ENCODE measurements around the gene HIP1R.

The HIP1R gene

DNA sequence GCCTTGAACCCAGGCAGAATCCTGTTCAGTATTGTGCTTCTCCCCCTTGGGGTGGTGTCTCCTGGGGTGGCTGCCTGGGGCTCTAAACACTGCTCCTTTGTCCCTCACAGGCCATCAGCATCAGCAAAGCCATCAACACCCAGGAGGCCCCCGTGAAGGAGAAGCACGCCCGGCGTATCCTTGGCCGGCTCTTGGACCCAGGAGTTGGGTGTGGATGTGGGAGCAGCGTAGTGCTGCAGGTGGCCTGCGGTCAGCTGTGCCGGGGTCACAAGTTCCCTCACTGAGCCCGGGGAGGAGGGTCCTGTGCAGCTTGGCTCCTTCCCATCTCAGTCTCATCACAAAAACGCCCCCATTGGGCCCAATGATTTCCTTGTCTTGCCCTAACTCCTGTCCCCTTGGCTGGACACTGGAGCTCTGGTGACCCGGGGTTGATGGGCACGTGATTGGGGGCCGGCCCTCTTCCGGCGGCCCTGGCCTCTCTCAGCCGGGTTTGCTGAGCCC is 12.7 kb downstream of the HIP1R start:
- no peak for DNase-seq
- no peak for TF ChIP-seq POLR2A (IDR thresholded peaks at IDR 0.05; ENCODE audit: low read length)
- TF ChIP-seq GATA1 (IDR thresholded peaks at IDR 0.05; ENCODE audit: low read depth, low read length): no peak

DNA sequence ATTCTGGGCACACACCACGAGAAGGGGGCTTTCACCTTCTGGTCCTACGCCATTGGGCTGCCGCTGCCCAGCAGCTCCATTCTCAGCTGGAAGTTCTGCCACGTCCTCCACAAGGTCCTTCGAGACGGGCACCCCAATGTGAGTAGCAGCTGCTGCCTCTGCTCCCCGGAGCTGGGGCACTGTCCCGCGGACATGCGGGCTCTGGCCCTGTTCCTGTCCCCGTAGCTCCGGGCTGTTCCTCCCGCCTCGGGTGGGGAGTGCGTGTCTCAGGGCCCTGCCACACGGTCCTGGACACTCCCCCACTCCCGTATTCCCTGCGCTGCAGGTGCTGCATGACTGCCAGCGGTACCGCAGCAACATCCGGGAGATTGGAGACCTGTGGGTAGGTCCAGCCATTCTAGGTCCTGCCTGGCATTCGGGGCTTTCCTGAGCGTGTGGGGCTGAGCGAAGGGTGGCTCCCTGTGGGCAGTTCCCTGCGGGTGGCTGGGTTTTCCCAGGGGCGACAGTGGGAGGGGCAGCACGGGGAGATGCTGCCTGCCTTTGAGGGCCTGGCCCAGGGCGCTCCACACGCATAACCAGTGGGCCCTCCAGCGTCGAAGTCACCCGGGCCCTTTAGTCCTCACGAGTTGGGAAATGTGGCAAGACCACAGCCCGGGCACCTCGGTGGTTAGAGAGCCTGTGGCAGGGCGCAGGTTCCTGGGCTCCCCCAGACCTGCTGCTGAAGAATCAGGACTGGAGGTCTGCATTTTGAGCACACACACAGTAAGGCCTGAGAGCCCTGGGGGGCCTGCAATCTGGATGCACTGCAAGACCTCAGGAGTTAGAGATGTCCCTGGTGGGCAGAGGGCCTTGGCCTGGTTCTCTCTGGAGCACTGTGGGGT is 13.5 kb downstream of the HIP1R start:
- no peak for TF ChIP-seq GATA1 (IDR thresholded peaks at IDR 0.05; ENCODE audit: low read depth, low read length)
- TF ChIP-seq POLR2A (IDR thresholded peaks at IDR 0.05; ENCODE audit: low read length): no peak
- DNase-seq: no peak

DNA sequence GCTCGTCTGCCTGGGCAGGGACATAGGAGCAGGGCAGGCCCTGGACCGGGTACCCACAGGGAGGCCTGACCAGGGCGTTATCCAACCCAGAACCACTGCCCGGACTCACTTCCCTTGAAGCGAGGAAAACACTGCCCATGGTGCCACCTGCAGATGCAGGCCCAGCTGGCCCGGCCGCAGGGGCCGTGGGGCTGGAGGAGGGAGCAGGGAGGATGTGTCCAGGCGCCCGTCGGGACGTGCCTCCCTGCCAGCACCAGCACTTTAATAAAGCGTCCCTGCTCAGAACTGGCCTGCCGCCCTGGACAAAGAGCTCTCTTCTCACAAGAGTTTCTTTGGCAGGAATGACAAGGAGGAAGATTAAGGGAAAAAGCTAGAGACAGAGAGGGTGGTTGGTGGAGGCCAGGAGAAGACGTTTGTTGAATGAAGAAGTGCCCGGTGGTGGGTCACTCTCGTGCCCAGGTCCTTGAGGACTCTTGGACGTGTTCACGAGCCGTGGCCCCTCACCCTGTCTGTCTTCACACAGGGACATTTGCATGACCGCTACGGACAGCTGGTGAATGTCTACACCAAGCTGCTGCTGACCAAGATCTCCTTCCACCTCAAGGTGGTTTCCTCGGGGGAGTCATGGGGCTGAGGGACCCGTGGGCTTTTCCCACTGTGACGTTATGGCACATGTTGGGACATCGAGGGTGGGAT is 14.2 kb downstream of the HIP1R start:
- no peak for TF ChIP-seq GATA1 (IDR thresholded peaks at IDR 0.05; ENCODE audit: low read depth, low read length)
- no peak for TF ChIP-seq POLR2A (IDR thresholded peaks at IDR 0.05; ENCODE audit: low read length)

DNA sequence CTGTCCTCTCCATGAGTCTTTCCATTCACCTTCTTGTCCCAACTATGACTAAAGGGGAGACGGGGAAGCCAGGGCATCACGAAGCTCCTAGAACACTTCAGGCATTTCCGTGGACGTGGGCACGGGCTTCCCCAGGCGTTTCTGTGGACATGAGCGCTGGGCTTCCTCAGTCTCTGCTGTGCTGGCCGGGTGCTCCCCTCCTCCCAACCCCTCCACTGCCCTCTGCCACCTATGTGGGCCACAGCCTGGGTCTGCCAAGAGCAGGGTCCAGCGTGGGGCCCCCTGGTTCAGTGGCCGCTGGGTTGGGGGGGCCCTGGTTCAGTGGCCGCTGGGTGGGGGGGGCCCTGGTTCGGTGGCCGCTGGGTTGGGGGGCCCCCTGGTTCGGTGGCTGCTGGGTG is 14.8 kb downstream of the HIP1R start:
- DNase-seq: no peak
- TF ChIP-seq POLR2A (IDR thresholded peaks at IDR 0.05; ENCODE audit: low read length) (no peak), GATA1 (IDR thresholded peaks at IDR 0.05; ENCODE audit: low read depth, low read length) (no peak)

More for the DNA sequence above, 14.2 kb downstream of the HIP1R start:
- DNase-seq: no peak

DNA sequence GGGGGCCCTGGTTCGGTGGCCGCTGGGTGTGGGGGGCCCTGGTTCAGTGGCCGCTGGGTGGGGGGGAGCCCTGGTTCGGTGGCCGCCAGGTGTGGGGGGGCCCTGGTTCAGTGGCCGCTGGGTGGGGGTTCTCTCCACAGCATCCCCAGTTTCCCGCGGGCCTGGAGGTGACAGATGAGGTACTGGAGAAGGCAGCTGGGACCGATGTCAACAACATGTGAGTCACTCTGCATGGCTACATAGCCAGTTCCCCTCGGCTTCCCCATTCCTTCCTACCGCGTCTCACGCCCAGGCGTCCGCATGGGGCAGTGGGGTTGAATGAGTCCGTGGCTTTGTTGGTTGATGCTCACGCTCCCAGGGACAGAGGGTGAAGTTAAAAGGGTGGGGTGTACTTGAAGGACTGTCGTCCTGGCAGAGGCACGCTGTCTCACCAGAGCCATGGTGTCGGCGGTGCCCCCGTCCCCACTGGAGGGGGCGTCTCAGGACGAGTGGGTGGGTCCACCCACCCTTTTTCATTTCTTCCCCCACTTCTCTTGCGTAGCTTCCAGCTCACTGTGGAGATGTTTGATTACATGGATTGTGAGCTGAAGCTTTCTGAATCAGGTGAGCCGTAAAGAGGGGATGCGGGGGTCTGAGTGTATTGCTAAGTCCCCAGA is 15.6 kb downstream of the HIP1R start:
- no peak for DNase-seq
- TF ChIP-seq GATA1 (IDR thresholded peaks at IDR 0.05; ENCODE audit: low read depth, low read length) (no peak), POLR2A (IDR thresholded peaks at IDR 0.05; ENCODE audit: low read length) (no peak)

DNA sequence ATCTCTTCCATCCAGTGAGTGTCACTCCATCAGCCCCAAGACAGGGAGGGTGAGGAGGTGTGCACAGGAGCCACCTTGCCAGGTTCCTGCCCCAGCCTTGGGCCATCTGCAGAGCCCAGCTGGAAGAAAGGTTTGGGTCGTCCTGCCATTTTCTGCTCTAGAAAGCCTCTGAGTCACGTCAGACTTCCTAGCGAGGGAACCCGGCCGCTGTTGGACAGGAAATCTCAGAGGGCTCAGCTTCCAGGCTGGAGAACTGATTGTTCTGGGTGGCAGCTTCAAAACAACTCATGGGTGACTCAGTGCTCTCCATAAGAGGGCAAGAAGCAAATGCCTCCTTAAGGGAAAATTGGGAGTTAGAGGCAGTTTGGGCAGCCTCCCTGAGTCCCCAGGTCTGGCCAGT is 16.6 kb downstream of the HIP1R start:
- TF ChIP-seq POLR2A (IDR thresholded peaks at IDR 0.05; ENCODE audit: low read length) (no peak), GATA1 (IDR thresholded peaks at IDR 0.05; ENCODE audit: low read depth, low read length) (no peak)
- no peak for DNase-seq

DNA sequence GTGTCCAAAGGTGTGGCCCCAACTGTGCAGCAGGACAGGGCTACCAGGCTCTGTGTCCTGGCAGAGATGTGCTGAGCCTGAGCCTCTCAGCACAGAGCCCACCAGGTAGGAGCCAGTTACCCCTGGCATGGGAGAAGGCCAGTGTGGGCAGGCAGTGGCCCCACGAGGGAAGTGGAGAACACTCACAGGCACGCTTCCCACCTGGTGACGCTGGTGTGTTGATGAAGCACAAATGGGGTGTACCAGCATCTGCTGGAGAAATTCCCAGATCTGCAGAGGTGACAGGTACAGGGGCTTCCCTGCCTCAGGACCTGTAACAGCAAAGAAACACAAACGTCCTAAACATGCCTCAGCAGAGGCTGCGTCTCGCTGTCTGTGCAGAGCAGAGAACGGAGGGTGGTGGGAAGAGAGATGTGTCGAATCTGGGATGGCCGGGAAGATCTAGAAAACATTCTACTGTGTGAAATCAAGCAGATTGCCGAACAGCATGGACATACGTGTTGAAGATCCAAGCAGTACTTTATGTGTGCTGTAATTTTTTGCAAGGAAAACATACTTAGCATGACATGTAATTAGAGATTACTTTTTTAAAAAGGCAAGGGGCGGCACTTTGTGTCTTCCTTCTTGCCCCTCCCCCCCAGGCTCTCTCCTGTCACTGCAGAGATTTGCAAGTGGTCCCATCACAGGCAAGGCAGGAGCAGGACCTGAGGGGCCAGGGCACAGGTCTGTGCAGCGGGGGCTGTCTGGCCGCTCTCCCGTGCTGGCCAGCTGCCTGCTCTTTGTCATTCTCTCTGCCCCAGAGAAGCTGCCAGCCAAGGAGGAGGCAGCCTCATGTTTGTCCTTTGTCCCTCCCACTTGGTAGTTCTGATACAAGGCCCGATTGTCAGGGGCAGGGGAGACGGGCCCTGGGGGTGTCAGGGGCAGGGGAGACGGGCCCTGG is 17.3 kb downstream of the HIP1R start:
- no peak for DNase-seq
- TF ChIP-seq GATA1 (IDR thresholded peaks at IDR 0.05; ENCODE audit: low read depth, low read length) (no peak), POLR2A (IDR thresholded peaks at IDR 0.05; ENCODE audit: low read length) (no peak)

DNA sequence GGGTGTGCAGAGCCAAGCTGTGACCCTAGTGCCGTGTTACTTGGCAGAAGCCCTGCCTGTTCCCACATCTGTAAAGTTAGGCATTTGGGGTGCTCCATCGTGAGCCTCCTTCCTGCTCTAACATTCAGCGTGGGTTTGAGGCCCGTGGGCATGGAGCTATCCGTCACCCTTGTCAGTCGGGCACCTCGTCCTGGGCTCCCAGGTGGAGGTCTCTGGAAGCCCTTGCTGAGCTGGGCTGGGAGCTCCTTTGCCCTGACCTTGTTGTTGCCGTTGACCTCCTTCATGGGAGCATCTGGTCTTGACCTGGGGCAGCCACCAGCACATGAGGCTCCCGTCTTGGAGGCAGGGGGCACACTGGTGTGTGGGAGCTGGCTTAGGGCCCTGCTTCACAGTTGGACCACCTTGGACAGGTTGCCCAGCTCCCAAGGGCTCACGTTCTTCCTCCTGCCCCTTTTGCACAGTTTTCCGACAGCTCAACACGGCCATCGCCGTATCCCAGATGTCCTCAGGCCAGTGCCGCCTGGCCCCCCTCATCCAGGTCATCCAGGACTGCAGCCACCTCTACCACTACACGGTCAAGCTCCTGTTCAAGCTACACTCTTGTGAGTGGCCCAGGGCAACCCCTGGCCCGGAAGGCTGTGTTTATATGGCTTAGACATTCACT is 18.5 kb downstream of the HIP1R start:
- TF ChIP-seq GATA1 (IDR thresholded peaks at IDR 0.05; ENCODE audit: low read depth, low read length): no peak
- TF ChIP-seq POLR2A (IDR thresholded peaks at IDR 0.05; ENCODE audit: low read length): no peak
- no peak for DNase-seq

DNA sequence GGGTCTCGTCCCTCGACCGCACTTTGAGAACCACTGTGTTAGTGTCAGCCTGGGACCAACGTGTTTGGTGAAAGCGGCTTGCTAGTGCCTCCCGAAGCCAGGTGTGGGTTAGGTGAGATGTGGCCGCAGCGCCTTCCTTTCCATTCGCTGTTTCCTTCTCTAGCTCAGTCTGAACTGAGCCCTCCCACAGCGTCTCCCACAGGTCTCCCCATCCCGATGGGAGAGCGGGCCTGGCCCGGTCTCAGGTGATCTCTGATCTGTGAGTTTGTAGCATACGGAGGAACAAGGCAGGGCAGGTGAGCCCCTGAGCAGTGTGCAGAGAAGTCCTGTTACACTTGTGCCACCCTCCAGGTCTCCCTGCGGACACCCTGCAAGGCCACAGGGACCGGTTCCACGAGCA is 19.3 kb downstream of the HIP1R start:
- TF ChIP-seq GATA1 (IDR thresholded peaks at IDR 0.05; ENCODE audit: low read depth, low read length): no peak
- no peak for TF ChIP-seq POLR2A (IDR thresholded peaks at IDR 0.05; ENCODE audit: low read length)
- no peak for DNase-seq

DNA sequence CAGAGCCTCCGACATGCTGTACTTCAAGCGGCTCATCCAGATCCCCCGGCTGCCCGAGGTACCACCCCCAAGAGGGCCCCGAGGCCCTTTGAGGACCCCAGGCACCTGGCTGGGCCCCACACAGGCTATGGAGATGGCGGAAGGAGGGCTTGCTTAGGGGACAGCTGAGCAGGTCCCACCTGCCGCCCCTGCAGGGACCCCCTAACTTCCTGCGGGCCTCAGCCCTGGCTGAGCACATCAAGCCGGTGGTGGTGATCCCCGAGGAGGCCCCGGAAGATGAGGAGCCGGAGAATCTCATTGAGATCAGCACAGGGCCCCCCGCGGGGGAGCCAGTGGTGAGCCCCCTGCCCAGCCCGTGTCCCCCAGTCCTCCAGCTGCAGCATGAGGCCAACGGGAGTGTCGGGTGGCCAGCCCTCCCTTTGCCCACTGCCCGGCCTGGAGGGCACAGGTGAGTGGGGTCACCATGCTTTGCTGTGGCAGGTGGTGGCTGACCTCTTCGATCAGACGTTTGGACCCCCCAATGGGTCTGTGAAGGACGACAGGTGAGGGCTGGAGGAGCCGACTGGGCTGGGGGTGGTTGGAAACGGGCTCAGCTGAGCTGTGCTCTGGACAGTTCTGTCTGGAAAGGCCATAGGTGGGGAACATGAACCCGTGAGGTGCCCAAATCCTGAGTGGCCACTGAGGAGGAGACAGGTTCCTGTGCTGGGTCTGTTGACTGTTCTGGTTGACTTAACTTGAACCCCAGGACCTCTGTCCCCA is 20.0 kb downstream of the HIP1R start:
- no peak for DNase-seq
- TF ChIP-seq POLR2A (IDR thresholded peaks at IDR 0.05; ENCODE audit: low read length): no peak

DNA sequence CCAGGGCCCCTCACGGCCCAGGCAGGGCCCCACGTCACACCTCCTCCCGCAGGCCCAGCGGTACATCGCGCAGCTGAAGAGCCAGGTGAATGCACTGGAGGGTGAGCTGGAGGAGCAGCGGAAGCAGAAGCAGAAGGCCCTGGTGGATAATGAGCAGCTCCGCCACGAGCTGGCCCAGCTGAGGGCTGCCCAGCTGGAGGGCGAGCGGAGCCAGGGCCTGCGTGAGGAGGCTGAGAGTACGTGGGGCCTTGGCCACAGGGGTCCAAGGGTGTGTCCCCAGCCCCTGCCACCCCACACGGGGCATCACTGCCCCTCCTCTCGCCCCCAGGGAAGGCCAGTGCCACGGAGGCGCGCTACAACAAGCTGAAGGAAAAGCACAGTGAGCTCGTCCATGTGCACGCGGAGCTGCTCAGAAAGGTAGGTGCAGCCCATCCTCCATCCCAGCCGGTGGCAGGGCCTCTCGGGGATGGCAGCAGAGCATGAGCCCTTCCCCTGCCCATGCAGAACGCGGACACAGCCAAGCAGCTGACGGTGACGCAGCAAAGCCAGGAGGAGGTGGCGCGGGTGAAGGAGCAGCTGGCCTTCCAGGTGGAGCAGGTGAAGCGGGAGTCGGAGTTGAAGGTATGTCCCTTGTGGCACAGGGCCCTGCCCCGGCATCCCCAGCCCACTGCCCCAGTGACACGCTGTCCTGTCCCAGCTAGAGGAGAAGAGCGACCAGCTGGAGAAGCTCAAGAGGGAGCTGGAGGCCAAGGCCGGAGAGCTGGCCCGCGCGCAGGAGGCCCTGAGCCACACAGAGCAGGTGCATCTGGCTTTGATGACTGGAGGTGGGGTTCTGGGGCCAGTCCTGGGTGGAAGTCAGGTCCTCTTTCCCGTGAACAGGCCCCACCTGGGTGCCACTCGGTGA is 20.9 kb downstream of the HIP1R start:
- TF ChIP-seq POLR2A (IDR thresholded peaks at IDR 0.05; ENCODE audit: low read length) (no peak), GATA1 (IDR thresholded peaks at IDR 0.05; ENCODE audit: low read depth, low read length) (no peak)

More for the DNA sequence above, 20.9 kb downstream of the HIP1R start:
- no peak for DNase-seq

Measured in erythroblast (primary cell).